GM18498 (cell line): ENCODE results near the gene IL1F10.

Experiments used
- ATAC-seq: cut with Tn5 transposase; IDR thresholded peaks from one replicate; pipeline ENCODE4 v1.9.1; 2021; ENCODE audit warnings: mild to moderate bottlenecking, moderate library complexity; ENCODE audit not compliant: unreplicated experiment

The IL1F10 gene

GRCh38 chr2:113058998-113059960 lies 8.5 kb upstream of the IL1F10 start, which contains the start of gene IL36RN:
TSS of gene IL36RN (plus strand) at chr2:113059198. CDS start at chr2:113059439, 241 bp downstream.
- no peak for ATAC-seq

GRCh38 chr2:113060396-113060795 lies 7.4 kb upstream of the IL1F10 start:
- no peak for ATAC-seq

- ATAC-seq: no peak
These were observed 7.0 kb upstream of the IL1F10 start for GRCh38 chr2:113060796-113061195.

GRCh38 chr2:113061241-113061640 lies 6.5 kb upstream of the IL1F10 start:
- no peak for ATAC-seq

- no peak for ATAC-seq
These were observed 5.6 kb upstream of the IL1F10 start for GRCh38 chr2:113061896-113062770.

GRCh38 chr2:113064281-113064680 lies 3.5 kb upstream of the IL1F10 start:
- ATAC-seq: no peak

GRCh38 chr2:113064898-113065297 lies 2.9 kb upstream of the IL1F10 start:
- no peak for ATAC-seq

GRCh38 chr2:113068249-113068648 lies 479 bp downstream of the IL1F10 start:
- ATAC-seq: no peak

- no peak for ATAC-seq
These were observed 1.1 kb downstream of the IL1F10 start for GRCh38 chr2:113068706-113069485.

GRCh38 chr2:113069676-113070605 lies 2.2 kb downstream of the IL1F10 start:
- ATAC-seq: no peak

GRCh38 chr2:113070606-113070975 lies 2.8 kb downstream of the IL1F10 start:
- ATAC-seq: no peak

- no peak for ATAC-seq
These were observed 4.8 kb downstream of the IL1F10 start for GRCh38 chr2:113072584-113072983.

- ATAC-seq: no peak
These were observed 5.6 kb downstream of the IL1F10 start for GRCh38 chr2:113073325-113073834.

GRCh38 chr2:113075030-113075429 lies 7.3 kb downstream of the IL1F10 start:
- no peak for ATAC-seq

GRCh38 chr2:113075600-113075999 lies 7.8 kb downstream of the IL1F10 start:
- no peak for ATAC-seq

GRCh38 chr2:113076954-113077669 lies 9.3 kb downstream of the IL1F10 start:
- ATAC-seq: no peak

GRCh38 chr2:113077921-113078320 lies 10.2 kb downstream of the IL1F10 start:
- ATAC-seq: no peak

- no peak for ATAC-seq
These were observed 10.6 kb downstream of the IL1F10 start for GRCh38 chr2:113078350-113078839.

- ATAC-seq: no peak
These were observed 11.4 kb downstream of the IL1F10 start for GRCh38 chr2:113079131-113079530.
